Pancreas (tissue), 10 donors: ENCODE measurements around the gene MCAT. TPM values are rescaled to one million over a fixed set of nuclear protein-coding genes. Genes with fewer than 3 reads are reported as not detected.
A peak's percentile ranks its signal among the peaks of the same experiment; 100 is the strongest.

Source experiments
- ATAC-seq, 4 donors: fragments of 200-7000 bp; cut with Tn5 transposase; one replicate each; pipeline versions ENCODE4 v1.8.0 to v1.9.1; 2020; ENCODE audit warnings: mild to moderate bottlenecking in 4 of 4, moderate library complexity in 4 of 4
- DNase-seq, 6 donors: peaks; one replicate each; pipeline ENCODE4 v3.0.0-alpha.2; 2020
- FAIRE-seq: peaks from 2 replicates; lab custom pipeline; 2012; peaks lifted over from hg19 to GRCh38; lab: Jason Lieb, UNC
- H3K27ac ChIP-seq, 4 donors: fragments of 200-600 bp; sonication (generic); 1 replicate in 3 of 4; 2 replicates in 1 of 4; pipeline versions ENCODE4 v1.5.0 to v1.8.0; 2020
- H3K27me3 ChIP-seq, 4 donors: fragments of 200-600 bp; one replicate each; pipeline ENCODE4 v1.8.0; 2021
- H3K36me3 ChIP-seq, 3 donors: fragments of 200-600 bp; sonication (generic) in 1 of 3; one replicate each; pipeline versions ENCODE4 v1.5.0 to v1.8.0; 2020 to 2021
- H3K4me1 ChIP-seq, 3 donors: fragments of 200-600 bp; one replicate each; pipeline ENCODE4 v1.8.0; 2021
- H3K4me3 ChIP-seq, 4 donors: fragments of 200-600 bp; sonication (generic) in 2 of 4; one replicate each; pipeline versions ENCODE4 v1.5.0 to v1.8.0; 2020 to 2021
- H3K9me3 ChIP-seq, 4 donors: fragments of 200-600 bp; one replicate each; pipeline ENCODE4 v1.8.0; 2021
- CTCF ChIP-seq, 4 donors: fragments of 200-600 bp; sonication (generic) in 3 of 4; IDR thresholded peaks; one replicate each; pipeline versions ENCODE4 v1.5.0 to v1.8.0; 2021; ENCODE audit warnings: antibody characterized with exemption in 4 of 4
- WGBS, 2 donors: extraction: QIAGEN DNeasy Blood & Tissue Kit; methylation state at CpG; one replicate each; pipeline ENCODE4 v1.1.7; 2013; 5-methylcytosine and 5-hydroxymethylcytosine counted together
- intact Hi-C, 3 donors: fragments of 100-400 bp; cut with DNase I; formaldehyde crosslinking; loops; one replicate each; pipeline versions ENCODE4 v1.11.1 to v1.14.2; 2022
- polyA plus RNA-seq, 2 donors: library from polyadenylated mRNA; stranded (reverse); fragments of 200-250 nt; gene quantifications; one replicate each; pipeline ENCODE4 v1.2.3, GENCODE V29; 2013
- total RNA-seq, 6 donors: library from RNA; stranded (reverse); fragmentation: NEBNext Ultra II Directional in 4 of 6; extraction: Animal tissue kit (Norgen Biotek cat#: 25700) in 4 of 6; gene quantifications; one replicate each; pipeline versions ENCODE4 v1.2.1 to v1.2.4, GENCODE V29; 2021 to 2023
- donor health status: healthy with polysubstance abuse.
- donor health status: DM: no; HTN: no; CAD: no; lungs with moderate emphysema.
- donor health status: DM: no; HTN: no; CAD: no.
- donor health status: control.
- donor health status: control.
- donor health status: Bipolar disorder and iron deficiency.
- donor health status: DM: yes; HTN: yes; CAD: no.
- donor health status: DM: no; HTN: no; CAD: no.
- donor health status: DM: no; HTN: no; CAD: no.
- donor health status: DM: yes; HTN: yes; CAD: no.

The MCAT gene
- total and polyA plus RNA-seq, 8 donors: 7.0 to 14.1 (median 10.7) TPM

GRCh38 chr22:43088627-43088983, 54.6 kb downstream of the MCAT start:
- no peak for FAIRE-seq

GRCh38 chr22:43085658-43086606, 57.3 kb downstream of the MCAT start:
- intact Hi-C loops: no loop called here
- no peak for TF ChIP-seq CTCF (IDR thresholded peaks at IDR 0.05)
- Histone ChIP-seq H3K36me3 (no peaks in the 10 kb centered on the region), H3K4me3 (no peak overlapping the region), H3K9me3 (no peaks in the 10 kb centered on the region), H3K4me1 (peaks cover 0 to 6% (median 0%) of the 10 kb centered on the region in 3 donors), H3K27ac (no peak overlapping the region), H3K27me3 (no peaks in the 10 kb centered on the region)
- ATAC-seq: no peak
- 86 to 89% methylated on average over 19 of the region's 19 CpGs for WGBS, 2 donors
- DNase-seq: no peak
- no peak for FAIRE-seq

More at GRCh38 chr22:43088627-43088983, 54.6 kb downstream of the MCAT start:
- Histone ChIP-seq H3K9me3 (no peaks in the 10 kb centered on the region), H3K4me1 (peaks cover 0 to 6% (median 0%) of the 10 kb centered on the region in 3 donors), H3K4me3 (peak overlapping the region; percentile 59 to 70 (median 70)), H3K27ac (no peak overlapping the region), H3K27me3 (no peaks in the 10 kb centered on the region), H3K36me3 (no peaks in the 10 kb centered on the region)
- DNase-seq: no peak
- intact Hi-C loops: no loop called here
- ATAC-seq: no peak
- TF ChIP-seq CTCF (IDR thresholded peaks at IDR 0.05): no peak
- WGBS, 2 donors: 64 to 66% methylated on average over 9 of the region's 9 CpGs

Other genes starting within 250 kb of the MCAT start
- gene PACSIN2, start 128.2 kb downstream of the MCAT start, total RNA-seq: 100 to 1,000 TPM in 2 of 6 donors, 10 to 100 TPM in 4; 65.2 to 109 (median 96.0) TPM
- gene PACSIN2, start 128.2 kb downstream of the MCAT start, polyA plus RNA-seq: 10 to 100 TPM; 45.1 to 90.6 TPM
- gene TTLL1, start 54.0 kb downstream of the MCAT start, total RNA-seq: 1 to 10 TPM; 1.5 to 4.5 (median 2.0) TPM
- 1 to 10 TPM; 2.6 to 5.1 TPM for gene TTLL1, start 54.0 kb downstream of the MCAT start, polyA plus RNA-seq
- 1 to 10 TPM in 4 of 6 donors, under 1 TPM in 2; 0.97 to 8.4 (median 1.4) TPM for gene BIK, start 32.6 kb downstream of the MCAT start, total RNA-seq
- 1 to 10 TPM; 4.5 to 5.2 TPM for gene BIK, start 32.6 kb downstream of the MCAT start, polyA plus RNA-seq
- gene TSPO, start 8.2 kb upstream of the MCAT start, total RNA-seq: 10 to 100 TPM; 24.2 to 63.2 (median 34.7) TPM
- gene TSPO, start 8.2 kb upstream of the MCAT start, polyA plus RNA-seq: 10 to 100 TPM; 62.4 to 79.6 TPM
- gene TTLL12, start 43.7 kb upstream of the MCAT start, total RNA-seq: 10 to 100 TPM; 10.6 to 22.2 (median 16.1) TPM
- gene TTLL12, start 43.7 kb upstream of the MCAT start, polyA plus RNA-seq: 10 to 100 TPM; 13.7 to 14.2 TPM
- gene SCUBE1, start 200.0 kb upstream of the MCAT start, total RNA-seq: under 1 TPM in 3 of 6 donors, not detected in 3; 0.12 to 0.41 (median 0.17) TPM
- under 1 TPM; 0.04 to 0.12 TPM for gene SCUBE1, start 200.0 kb upstream of the MCAT start, polyA plus RNA-seq